NCI-H187 (cell line): ENCODE data around the gene MANBA.

ENCODE experiments used
- DNase-seq, 2 experiments: peaks; one replicate each; lab custom pipeline; 2025; lab: John Stamatoyannopoulos, UW

The MANBA gene

GRCh38 chr4:102594000-102594399 is 166.8 kb downstream of the MANBA start:
- DNase-seq, result no peak

GRCh38 chr4:102593147-102593546 is 167.6 kb downstream of the MANBA start:
- DNase-seq, result no peak

GRCh38 chr4:102592256-102592655 is 168.5 kb downstream of the MANBA start:
- no peak for DNase-seq

GRCh38 chr4:102589743-102590142 is 171.0 kb downstream of the MANBA start:
- no peak for DNase-seq

GRCh38 chr4:102586644-102587021 is 174.1 kb downstream of the MANBA start:
- no peak for DNase-seq

GRCh38 chr4:102586002-102586643 is 174.6 kb downstream of the MANBA start:
- no peak for DNase-seq

- DNase-seq, result no peak
These were observed 175.4 kb downstream of the MANBA start for GRCh38 chr4:102585329-102585728.

- DNase-seq, result no peak
These were observed 176.7 kb downstream of the MANBA start for GRCh38 chr4:102584091-102584490.
